Lower leg skin (tissue), 4 donors: ENCODE measurements around the gene HLX. TPM values are rescaled to one million over a fixed set of nuclear protein-coding genes. Genes with fewer than 3 reads are reported as not detected.

ENCODE experiments used
- DNase-seq, 2 donors: peaks; one replicate each; pipeline ENCODE4 v3.0.0-alpha.2; 2019; ENCODE audit warnings: low spot score in 2 of 2
- H3K4me3 ChIP-seq: fragments of 200-600 bp; sonication (generic); 2 replicates; pipeline ENCODE4 v1.5.1; 2017; ENCODE audit warnings: mild to moderate bottlenecking, low read depth; ENCODE audit not compliant: poor library complexity, severe bottlenecking
- CTCF ChIP-seq, 3 donors: fragments of 450-650 bp; IDR thresholded peaks; one replicate each; pipeline ENCODE4 v1.5.1; 2016; ENCODE audit warnings: antibody characterized with exemption in 3 of 3, mild to moderate bottlenecking in 3 of 3, moderate library complexity in 2 of 3
- POLR2A ChIP-seq, 2 donors: fragments of 450-650 bp; IDR thresholded peaks; one replicate each; pipeline ENCODE4 v1.6.1; 2016 to 2017; ENCODE audit warnings: antibody characterized with exemption in 2 of 2, mild to moderate bottlenecking in 1 of 2, moderate library complexity in 1 of 2
- WGBS, 2 donors: methylation state at CpG; one replicate each; pipeline ENCODE4 v1.1.5; 2018; 5-methylcytosine and 5-hydroxymethylcytosine counted together
- intact Hi-C: fragments of 100-400 bp; cut with DNase I; formaldehyde crosslinking; loops from one replicate; pipeline ENCODE4 v1.15.0; 2023; ENCODE audit warnings: low total_unique reads
- total RNA-seq, 4 donors: library from RNA; depleted of rRNA; stranded (reverse); fragments of >200 nt; gene quantifications; one replicate each; pipeline ENCODE4 v1.1.0, GENCODE V29; 2016

The HLX gene
- total RNA-seq, 4 donors from 2014 or later, result 2.9 to 12.9 (median 3.2) TPM

GRCh38 chr1:220888417-220888986 is 9.3 kb downstream of the HLX start:
- intact Hi-C loops, result no loop called here
- TF ChIP-seq POLR2A (IDR thresholded peaks at IDR 0.05) (no peak), CTCF (IDR thresholded peaks at IDR 0.05) (no peak)
- H3K4me3 ChIP-seq, result no peak overlapping the region
- 46 to 52% methylated on average over 14 of the region's 14 CpGs for WGBS, 2 donors
- DNase-seq, result no peak

DNA sequence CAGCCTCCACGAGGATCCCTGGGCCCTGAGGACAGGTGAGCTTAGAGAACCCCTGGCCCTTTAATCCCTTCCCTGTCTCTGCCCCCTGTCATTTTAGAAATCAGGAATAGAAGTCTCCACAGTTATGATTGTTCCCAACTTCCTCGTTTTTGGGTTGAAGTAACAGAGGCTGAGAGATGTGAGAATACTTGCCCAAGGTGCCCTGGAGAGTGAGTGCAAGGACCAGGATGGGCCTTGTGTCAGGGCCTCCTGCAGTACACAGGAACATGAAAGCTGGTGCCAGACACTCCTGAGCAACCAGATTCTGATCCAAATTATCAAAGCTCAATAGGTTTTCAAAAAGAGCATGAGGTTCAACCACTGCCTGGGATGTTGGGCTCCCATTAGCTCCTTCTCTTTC is 10.1 kb downstream of the HLX start:
- H3K4me3 ChIP-seq, result no peak overlapping the region
- no peak for DNase-seq
- WGBS, 2 donors, result 22 to 45% methylated on average over 2 of the region's 2 CpGs
- intact Hi-C loops, result no loop called here
- TF ChIP-seq POLR2A (IDR thresholded peaks at IDR 0.05) (no peak), CTCF (IDR thresholded peaks at IDR 0.05) (no peak)

DNA sequence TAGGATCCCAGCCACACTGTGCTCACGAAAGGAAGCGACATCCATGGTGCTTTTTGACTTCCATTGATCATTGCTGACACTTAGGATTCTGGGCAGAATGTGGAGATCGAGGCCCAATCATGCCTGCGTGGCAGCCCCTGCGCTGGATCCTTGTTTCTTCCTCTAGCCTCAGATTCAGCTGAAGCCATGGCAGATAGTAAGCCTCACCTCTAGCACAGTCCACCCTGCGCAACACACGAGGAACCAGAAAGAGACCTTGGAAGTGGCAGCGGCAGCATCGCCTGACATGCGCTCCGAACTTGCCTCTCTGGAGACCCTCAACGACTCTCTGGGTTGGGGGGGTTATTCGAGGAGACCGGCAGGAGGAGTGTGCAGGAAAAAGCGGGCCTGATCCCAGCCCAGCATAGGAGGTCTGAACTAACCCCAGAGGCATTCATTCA is 10.6 kb downstream of the HLX start:
- no peak overlapping the region for H3K4me3 ChIP-seq
- 56 to 79% methylated on average over 15 of the region's 15 CpGs for WGBS, 2 donors
- no peak for DNase-seq
- intact Hi-C loops, result no loop called here
- TF ChIP-seq CTCF (IDR thresholded peaks at IDR 0.05) (no peak), POLR2A (IDR thresholded peaks at IDR 0.05) (no peak)

DNA sequence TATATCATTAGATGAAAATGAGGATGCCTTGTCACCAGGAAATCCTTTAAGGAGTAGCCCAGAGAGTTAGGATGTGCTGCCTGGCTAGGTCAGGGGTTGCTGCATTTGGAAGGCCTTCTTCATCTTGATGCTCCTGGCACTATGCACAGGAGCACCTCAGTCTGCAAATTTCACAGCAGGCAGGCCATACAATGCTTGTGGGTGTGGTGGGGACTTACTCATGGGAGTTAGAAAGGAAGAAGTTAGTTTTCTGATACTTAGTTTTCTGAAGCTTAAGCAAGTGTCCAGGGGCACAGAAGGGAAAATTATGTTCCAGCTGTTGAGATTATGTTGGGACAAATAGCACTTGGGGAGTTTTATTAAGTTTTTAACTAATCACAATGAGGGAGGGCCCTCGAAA is 11.4 kb downstream of the HLX start:
- H3K4me3 ChIP-seq, result no peak overlapping the region
- WGBS, 2 donors, result 54 to 72% methylated on average over 1 of the region's 1 CpG
- intact Hi-C loops, result no loop called here
- DNase-seq, result no peak
- TF ChIP-seq POLR2A (IDR thresholded peaks at IDR 0.05) (no peak), CTCF (IDR thresholded peaks at IDR 0.05) (no peak)

- no peak for TF ChIP-seq CTCF (IDR thresholded peaks at IDR 0.05)
- TF ChIP-seq POLR2A (IDR thresholded peaks at IDR 0.05), result no peak
- no peak for DNase-seq
- no peak overlapping the region for H3K4me3 ChIP-seq
- WGBS, 2 donors, result 24 to 26% methylated on average over 47 of the region's 47 CpGs
- intact Hi-C loops, result no loop called here
Observed at GRCh38 chr1:220891224-220892085, 12.2 kb downstream of the HLX start.
